Breast epithelium (tissue), 4 donors: ENCODE results near the gene PRKAR2A. TPM values are rescaled to one million over a fixed set of nuclear protein-coding genes. Genes with fewer than 3 reads are reported as not detected.
"Not testable (repeated sequence)": the region's sequence is repeated elsewhere in the genome, so short reads cannot be mapped to it uniquely, and the experiment has no call there.

Source experiments
- DNase-seq, 2 donors: peaks; one replicate each; pipeline ENCODE4 v3.0.0-alpha.2; 2019; ENCODE audit warnings: low spot score in 2 of 2
- H3K27ac ChIP-seq, 2 donors: fragments of 200-600 bp; sonication (generic) in 1 of 2; one replicate each; pipeline ENCODE4 v1.5.1; 2016 to 2019; ENCODE audit warnings: mild to moderate bottlenecking in 1 of 2
- H3K27me3 ChIP-seq, 2 donors: fragments of 200-600 bp; sonication (generic) in 1 of 2; one replicate each; pipeline versions ENCODE4 v1.5.1 to v1.6.0; 2017 to 2019; ENCODE audit warnings: control low read depth in 1 of 2, mild to moderate bottlenecking in 1 of 2
- H3K36me3 ChIP-seq: fragments of 200-600 bp; one replicate; pipeline ENCODE4 v1.5.1; 2019
- H3K4me1 ChIP-seq, 2 donors: fragments of 200-600 bp; sonication (generic); one replicate each; pipeline ENCODE4 v1.5.1; 2016 to 2019; ENCODE audit warnings: control low read depth in 1 of 2
- H3K4me3 ChIP-seq, 3 donors: fragments of 200-600 bp; sonication (generic); 1 replicate in 2 of 3; 2 replicates in 1 of 3; pipeline ENCODE4 v1.5.1; 2016 to 2019; ENCODE audit warnings: mild to moderate bottlenecking in 3 of 3, moderate library complexity in 2 of 3
- H3K9me3 ChIP-seq, 2 donors: fragments of 200-600 bp; sonication (generic) in 1 of 2; one replicate each; pipeline ENCODE4 v1.5.1; 2016 to 2019; ENCODE audit warnings: control low read depth in 1 of 2
- POLR2A ChIP-seq: fragments of 450-650 bp; IDR thresholded peaks from one replicate; pipeline ENCODE4 v1.6.1; 2016; ENCODE audit warnings: antibody characterized with exemption, mild to moderate bottlenecking, moderate library complexity
- POLR2AphosphoS5 ChIP-seq, 3 donors: sonication (generic); formaldehyde crosslinking; IDR thresholded peaks; one replicate each; pipeline ENCODE4 v1.6.1; 2017; ENCODE audit warnings: antibody characterized with exemption in 3 of 3
- intact Hi-C: fragments of 100-400 bp; cut with DNase I; formaldehyde crosslinking; loops from one replicate; pipeline ENCODE4 v1.15.1; 2023; ENCODE audit warnings: low total_unique reads
- total RNA-seq, 3 donors: library from RNA; depleted of rRNA; stranded (reverse); fragments of >200 nt; gene quantifications; one replicate each; pipeline ENCODE4 v1.1.0, GENCODE V29; 2016
- TF ChIP-seq, protein P1 (sequence below), 3 donors: fragments of 450-650 bp; IDR thresholded peaks; one replicate each; pipeline ENCODE4 v1.5.1; 2016 to 2017; ENCODE audit warnings: antibody characterized with exemption in 3 of 3, mild to moderate bottlenecking in 3 of 3, moderate library complexity in 3 of 3

Gene PRKAR2A
- total RNA-seq, 3 donors from 2014 or later: 27.2 to 33.0 (median 30.7) TPM

DNA sequence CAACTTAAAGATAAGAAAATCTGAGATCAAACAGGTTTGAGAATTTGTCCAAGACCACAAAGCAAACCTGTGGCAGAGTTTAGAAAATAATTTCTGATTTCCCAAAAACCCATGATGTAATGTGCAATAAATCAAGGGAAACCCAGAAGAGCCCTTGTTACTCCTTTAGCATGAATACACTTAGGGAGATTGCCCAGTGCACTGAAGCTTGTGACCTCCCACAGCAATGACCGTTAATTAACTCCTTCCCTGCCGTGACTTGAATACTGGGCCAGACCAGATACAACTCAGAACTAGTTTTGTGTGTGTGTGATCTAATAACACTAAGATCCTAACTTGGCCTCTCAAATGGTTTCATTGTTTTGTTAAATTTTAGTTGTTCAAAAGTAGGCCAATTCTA lies 2.5 kb downstream of the PRKAR2A start:
- Histone ChIP-seq H3K36me3 (no peaks in the 10 kb centered on the region), H3K27ac (no peak overlapping the region), H3K27me3 (no peaks in the 10 kb centered on the region), H3K4me1 (peaks cover 0 to 10% of the 10 kb centered on the region in 2 donors), H3K4me3 (peak overlapping the region in 2 of 3 donors; percentile 90 to 91), H3K9me3 (no peaks in the 10 kb centered on the region)
- DNase-seq: no peak
- intact Hi-C loops: no loop called here
- TF ChIP-seq, protein P1, sequence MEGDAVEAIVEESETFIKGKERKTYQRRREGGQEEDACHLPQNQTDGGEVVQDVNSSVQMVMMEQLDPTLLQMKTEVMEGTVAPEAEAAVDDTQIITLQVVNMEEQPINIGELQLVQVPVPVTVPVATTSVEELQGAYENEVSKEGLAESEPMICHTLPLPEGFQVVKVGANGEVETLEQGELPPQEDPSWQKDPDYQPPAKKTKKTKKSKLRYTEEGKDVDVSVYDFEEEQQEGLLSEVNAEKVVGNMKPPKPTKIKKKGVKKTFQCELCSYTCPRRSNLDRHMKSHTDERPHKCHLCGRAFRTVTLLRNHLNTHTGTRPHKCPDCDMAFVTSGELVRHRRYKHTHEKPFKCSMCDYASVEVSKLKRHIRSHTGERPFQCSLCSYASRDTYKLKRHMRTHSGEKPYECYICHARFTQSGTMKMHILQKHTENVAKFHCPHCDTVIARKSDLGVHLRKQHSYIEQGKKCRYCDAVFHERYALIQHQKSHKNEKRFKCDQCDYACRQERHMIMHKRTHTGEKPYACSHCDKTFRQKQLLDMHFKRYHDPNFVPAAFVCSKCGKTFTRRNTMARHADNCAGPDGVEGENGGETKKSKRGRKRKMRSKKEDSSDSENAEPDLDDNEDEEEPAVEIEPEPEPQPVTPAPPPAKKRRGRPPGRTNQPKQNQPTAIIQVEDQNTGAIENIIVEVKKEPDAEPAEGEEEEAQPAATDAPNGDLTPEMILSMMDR (IDR thresholded peaks at IDR 0.05): no peak
- TF ChIP-seq POLR2A (no peak), POLR2AphosphoS5 (IDR thresholded peaks at IDR 0.05) (no peak)

DNA sequence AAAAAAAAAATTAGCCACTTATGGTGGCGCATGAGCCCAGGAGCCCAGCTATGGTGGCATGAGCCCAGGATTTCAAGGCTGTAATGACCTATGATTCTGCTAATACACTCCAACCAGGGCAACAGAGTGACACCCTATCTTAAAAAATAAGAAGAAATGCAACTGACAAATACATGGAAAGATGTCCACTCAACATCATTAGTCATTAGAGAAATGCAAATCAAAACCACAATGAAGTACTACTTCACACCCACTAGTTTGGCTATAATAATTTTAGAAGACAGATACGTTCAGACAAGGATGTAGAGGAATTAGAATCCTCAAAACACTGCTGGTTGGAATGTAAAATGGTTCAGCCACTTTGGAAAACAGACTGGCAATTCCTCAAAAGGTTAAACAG lies 10.5 kb downstream of the PRKAR2A start:
- Histone ChIP-seq H3K9me3 (no peaks in the 10 kb centered on the region), H3K4me1 (no peaks in the 10 kb centered on the region), H3K36me3 (no peaks in the 10 kb centered on the region), H3K4me3 (no peak overlapping the region), H3K27me3 (no peaks in the 10 kb centered on the region), H3K27ac (no peak overlapping the region)
- DNase-seq: no peak
- TF ChIP-seq POLR2A: no peak
- TF ChIP-seq, protein P1 (IDR thresholded peaks at IDR 0.05): no peak
- TF ChIP-seq POLR2AphosphoS5 (IDR thresholded peaks at IDR 0.05): no peak
- intact Hi-C loops: no loop called here

- Histone ChIP-seq H3K27ac (no peak overlapping the region), H3K4me1 (peaks cover 0 to 3% of the 10 kb centered on the region in 2 donors), H3K4me3 (no peak overlapping the region), H3K9me3 (no peaks in the 10 kb centered on the region), H3K36me3 (no peaks in the 10 kb centered on the region), H3K27me3 (no peaks in the 10 kb centered on the region)
- TF ChIP-seq POLR2AphosphoS5 (IDR thresholded peaks at IDR 0.05): no peak
- TF ChIP-seq, protein P1 (IDR thresholded peaks at IDR 0.05): no peak
- intact Hi-C loops: no loop called here
- DNase-seq: no peak
Observed at GRCh38 chr3:48835650-48836366, 11.9 kb downstream of the PRKAR2A start.

DNA sequence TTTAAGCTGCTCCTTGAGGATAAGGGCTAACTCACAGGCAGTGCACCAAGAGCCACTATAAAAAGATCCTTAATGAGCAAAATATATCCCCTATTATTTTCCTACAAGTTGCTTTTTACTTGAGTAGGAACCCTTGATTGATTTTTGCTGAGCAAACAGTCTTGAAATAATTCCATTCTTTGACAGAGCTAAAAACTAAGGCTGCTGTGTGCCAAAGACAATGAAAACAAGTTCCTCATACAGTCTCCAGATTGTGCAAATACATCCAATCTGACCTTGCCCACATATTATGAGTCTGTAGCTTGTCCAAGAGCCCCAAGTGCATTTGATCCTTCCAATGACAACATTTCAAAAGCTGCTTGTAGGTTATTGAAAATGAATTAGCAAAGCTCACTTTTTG lies 15.0 kb downstream of the PRKAR2A start:
- no peaks in the 10 kb centered on the region for H3K9me3 ChIP-seq
- DNase-seq: no peak
- H3K4me3 ChIP-seq: no peak overlapping the region
- H3K27me3 ChIP-seq: no peaks in the 10 kb centered on the region
- peaks cover 0 to 4% of the 10 kb centered on the region in 2 donors for H3K4me1 ChIP-seq
- H3K27ac ChIP-seq: no peak overlapping the region
- intact Hi-C loops: no loop called here
- no peak for TF ChIP-seq POLR2AphosphoS5 (IDR thresholded peaks at IDR 0.05)
- no peak for TF ChIP-seq POLR2A
- TF ChIP-seq, protein P1 (IDR thresholded peaks at IDR 0.05): no peak
- no peaks in the 10 kb centered on the region for H3K36me3 ChIP-seq

GRCh38 chr3:48830715-48831114 lies 17.0 kb downstream of the PRKAR2A start:
- no peak overlapping the region for H3K27ac ChIP-seq
- H3K9me3 ChIP-seq: no peaks in the 10 kb centered on the region
- no peaks in the 10 kb centered on the region for H3K36me3 ChIP-seq
- no peaks in the 10 kb centered on the region for H3K27me3 ChIP-seq
- peaks cover 0 to 4% of the 10 kb centered on the region in 2 donors for H3K4me1 ChIP-seq
- no peak for DNase-seq
- TF ChIP-seq, protein P1 (IDR thresholded peaks at IDR 0.05): no peak
- intact Hi-C loops: no loop called here
- H3K4me3 ChIP-seq: no peak overlapping the region

GRCh38 chr3:48829525-48829924 lies 18.1 kb downstream of the PRKAR2A start:
- H3K4me1 ChIP-seq, H3K27me3 ChIP-seq, DNase-seq, H3K27ac ChIP-seq, intact Hi-C loops, H3K36me3 ChIP-seq, H3K9me3 ChIP-seq, H3K4me3 ChIP-seq: not testable (repeated sequence)

GRCh38 chr3:48827874-48828273 lies 19.8 kb downstream of the PRKAR2A start:
- H3K36me3 ChIP-seq, DNase-seq, H3K27ac ChIP-seq, H3K4me1 ChIP-seq, H3K4me3 ChIP-seq, H3K27me3 ChIP-seq, H3K9me3 ChIP-seq, intact Hi-C loops: not testable (repeated sequence)
